Activated CD4-positive, alpha-beta T cell treated with anti-CD3 and anti-CD28 coated beads for 36 hours (primary cell): ENCODE results near the gene ST8SIA6. TPM values are rescaled to one million over a fixed set of nuclear protein-coding genes. Genes with fewer than 3 reads are reported as not detected.
"Not testable (repeated sequence)": the region's sequence is repeated elsewhere in the genome, so short reads cannot be mapped to it uniquely, and the experiment has no call there.

Source experiments
- ATAC-seq: fragments of 200-7000 bp; cut with Tn5 transposase; one replicate; pipeline ENCODE4 v1.10.0; 2021; ENCODE audit warnings: mild to moderate bottlenecking, moderate library complexity
- CTCF ChIA-PET: fragments of 350-600 bp; sonication (Branson Sonifier 250); formaldehyde crosslinking; loops from one replicate; lab custom pipeline; 2021; ENCODE audit warnings: antibody characterized with exemption; lab: Charles Lee
- POLR2A ChIA-PET: fragments of 350-600 bp; sonication (Branson Sonifier 250); formaldehyde crosslinking; loops from one replicate; lab custom pipeline; 2021; ENCODE audit warnings: antibody characterized with exemption, inconsistent platforms; lab: Charles Lee
- DNase-seq: peaks from one replicate; pipeline ENCODE4 v3.0.0-alpha.2; 2020
- H3K27ac Mint-ChIP-seq: one replicate; pipeline ENCODE4 v1.8.0; 2021; ENCODE audit warnings: mixed read lengths
- H3K27me3 Mint-ChIP-seq: one replicate; pipeline ENCODE4 v1.8.0; 2021; ENCODE audit warnings: mixed read lengths
- H3K36me3 Mint-ChIP-seq: one replicate; pipeline ENCODE4 v1.8.0; 2021; ENCODE audit warnings: low read depth, mixed read lengths
- H3K4me1 Mint-ChIP-seq: one replicate; pipeline ENCODE4 v1.8.0; 2021; ENCODE audit warnings: mixed read lengths
- H3K4me3 Mint-ChIP-seq: one replicate; pipeline ENCODE4 v1.8.0; 2021; ENCODE audit warnings: mild to moderate bottlenecking, moderate library complexity, mixed read lengths
- H3K9me3 Mint-ChIP-seq: one replicate; pipeline ENCODE4 v1.8.0; 2021; ENCODE audit warnings: low read depth, mixed read lengths
- intact Hi-C, 2 experiments: fragments of 100-400 bp; cut with DNase I in 1 of 2; cut with micrococcal nuclease in 1 of 2; formaldehyde crosslinking; loops; one replicate each; pipeline versions ENCODE4 v1.14.2 to v1.15.1; 2022 to 2024; cut with DNase I, micrococcal nuclease
- total RNA-seq, 2 experiments: library from RNA; stranded (reverse); gene quantifications; one replicate each; pipeline ENCODE4 v1.2.3, GENCODE V29; 2021

Gene ST8SIA6
- total RNA-seq, 2 experiments from 2014 or later, result not detected

DNA sequence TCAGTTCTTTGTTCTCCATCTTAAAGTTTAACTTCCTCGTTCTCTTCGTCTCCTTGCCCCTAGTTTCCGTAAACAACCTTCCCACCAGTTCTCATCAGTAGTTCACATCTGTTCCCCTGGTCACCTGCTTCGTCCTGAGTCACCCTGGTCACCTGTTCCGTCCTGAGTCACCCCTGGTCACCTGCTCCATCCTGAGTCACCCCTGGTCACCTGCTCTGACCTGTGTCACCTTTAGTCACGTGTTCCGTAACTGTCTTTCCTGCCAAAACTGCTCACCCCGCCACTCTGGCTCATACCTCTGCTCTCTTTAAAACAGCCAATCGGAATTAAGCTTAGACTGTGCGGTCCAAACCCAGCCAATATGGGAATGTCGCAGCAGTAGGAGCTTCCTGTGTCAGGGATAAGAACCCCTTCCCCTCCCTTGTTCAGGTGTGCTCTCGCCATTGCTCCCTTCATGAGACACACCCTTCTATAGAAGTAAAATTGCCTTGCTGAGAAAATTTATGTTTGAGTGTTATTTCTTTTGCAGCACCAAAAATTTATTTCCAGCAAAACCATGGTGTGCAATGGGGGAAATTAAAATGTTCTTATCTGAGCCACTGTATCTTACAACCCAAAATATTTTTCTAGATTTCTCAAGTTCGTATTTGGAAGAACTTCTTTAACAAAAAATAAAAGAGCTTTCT lies 114.1 kb downstream of the ST8SIA6 start:
- peaks cover 12% of the 10 kb centered on the region for H3K9me3 Mint-ChIP-seq
- H3K4me1 Mint-ChIP-seq, result no peaks in the 10 kb centered on the region
- no peak overlapping the region for H3K27ac Mint-ChIP-seq
- H3K36me3 Mint-ChIP-seq, result peaks cover 4% of the 10 kb centered on the region
- DNase-seq, result no peak
- peaks cover 2% of the 10 kb centered on the region for H3K27me3 Mint-ChIP-seq
- no peak overlapping the region for H3K4me3 Mint-ChIP-seq
- intact Hi-C loops, result no loop called here
- ChIA-PET CTCF (no interaction called here), POLR2A (interaction anchor here (0.7 kb wide), 1 partner anchor 43 kb away, joined by 4 read pairs; no protein-coding TSS in a partner anchor)
- ATAC-seq, result no peak

DNA sequence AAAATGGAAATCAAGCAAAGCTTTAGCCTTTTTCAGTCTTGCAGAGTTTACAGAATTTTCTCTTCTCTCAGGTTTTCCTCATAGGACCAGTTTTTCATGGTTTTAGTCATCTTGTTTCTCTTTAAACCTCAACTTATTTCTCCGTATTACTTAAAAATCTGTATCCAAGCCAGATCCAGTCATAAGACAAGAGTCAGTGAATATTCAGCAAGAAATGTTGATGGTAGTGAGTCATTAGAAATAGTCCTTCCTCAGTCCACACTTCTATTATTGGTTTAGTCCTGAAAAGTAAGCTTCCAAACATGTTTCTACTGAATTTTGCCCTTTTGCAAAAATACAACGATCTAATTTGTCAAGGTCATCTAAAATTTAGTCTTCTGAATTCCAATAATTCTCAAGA lies 119.3 kb downstream of the ST8SIA6 start:
- H3K4me1 Mint-ChIP-seq, result no peaks in the 10 kb centered on the region
- H3K27me3 Mint-ChIP-seq, result peaks cover 1% of the 10 kb centered on the region
- H3K9me3 Mint-ChIP-seq, result peaks cover 4% of the 10 kb centered on the region
- DNase-seq, result no peak
- H3K4me3 Mint-ChIP-seq, result no peak overlapping the region
- ChIA-PET CTCF (no interaction called here), POLR2A (no interaction called here)
- no peak for ATAC-seq
- intact Hi-C loops, result no loop called here
- H3K27ac Mint-ChIP-seq, result no peak overlapping the region
- H3K36me3 Mint-ChIP-seq, result peaks cover 2% of the 10 kb centered on the region

DNA sequence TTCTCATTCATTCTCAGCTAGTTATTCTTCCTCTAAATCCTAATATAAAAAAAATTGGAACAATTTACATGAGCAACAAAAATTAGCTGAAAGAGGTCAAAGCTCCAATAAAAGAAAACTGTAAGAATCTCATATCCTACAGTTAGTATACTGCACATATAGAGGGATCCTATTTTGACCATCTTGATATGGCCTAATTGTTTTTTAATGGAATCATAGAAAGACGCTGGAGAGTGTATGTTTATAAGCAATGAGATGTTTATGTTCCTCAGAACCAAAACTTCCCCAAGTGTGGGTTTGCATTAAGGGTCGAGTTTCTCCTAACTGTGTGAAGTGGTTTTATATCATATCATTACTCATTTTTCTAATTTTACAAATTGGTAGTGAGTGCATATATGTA lies 123.9 kb downstream of the ST8SIA6 start:
- POLR2A ChIA-PET, result no interaction called here
- no peak overlapping the region for H3K27ac Mint-ChIP-seq
- no peak for DNase-seq
- no peak overlapping the region for H3K4me3 Mint-ChIP-seq
- CTCF ChIA-PET, result interaction anchor here (0.6 kb wide), 1 partner anchor 1706 kb away, joined by 4 read pairs; no protein-coding TSS in a partner anchor
- H3K4me1 Mint-ChIP-seq, result no peaks in the 10 kb centered on the region
- H3K27me3 Mint-ChIP-seq, result no peaks in the 10 kb centered on the region
- H3K36me3 Mint-ChIP-seq, result no peaks in the 10 kb centered on the region
- H3K9me3 Mint-ChIP-seq, result no peaks in the 10 kb centered on the region
- intact Hi-C loops, result no loop called here
- no peak for ATAC-seq

DNA sequence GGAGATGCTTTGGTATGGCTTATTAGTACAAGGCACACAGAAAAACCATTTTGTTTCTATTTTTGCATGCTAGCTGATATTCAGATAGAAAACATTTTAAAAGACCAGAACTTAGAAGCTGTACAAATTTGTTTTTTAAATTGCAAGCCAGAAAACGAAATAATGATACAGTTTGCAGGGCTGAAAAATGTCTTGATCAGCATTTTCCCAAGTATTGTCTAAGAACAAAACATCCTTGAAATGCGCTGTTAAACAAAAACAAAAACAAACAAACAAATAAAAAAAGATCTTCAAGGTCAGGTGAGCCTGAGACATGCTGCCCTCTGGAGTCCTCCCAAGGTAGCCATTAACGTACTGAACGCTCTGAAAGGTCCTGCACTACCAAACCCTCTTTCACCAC lies 128.0 kb downstream of the ST8SIA6 start:
- Mint-ChIP-seq H3K4me1 (no peaks in the 10 kb centered on the region), H3K36me3 (no peaks in the 10 kb centered on the region), H3K27me3 (no peaks in the 10 kb centered on the region), H3K9me3 (no peaks in the 10 kb centered on the region), H3K4me3 (no peak overlapping the region), H3K27ac (no peak overlapping the region)
- intact Hi-C loops, result no loop called here
- DNase-seq (no peak), ATAC-seq (no peak)
- ChIA-PET CTCF (no interaction called here), POLR2A (no interaction called here)

DNA sequence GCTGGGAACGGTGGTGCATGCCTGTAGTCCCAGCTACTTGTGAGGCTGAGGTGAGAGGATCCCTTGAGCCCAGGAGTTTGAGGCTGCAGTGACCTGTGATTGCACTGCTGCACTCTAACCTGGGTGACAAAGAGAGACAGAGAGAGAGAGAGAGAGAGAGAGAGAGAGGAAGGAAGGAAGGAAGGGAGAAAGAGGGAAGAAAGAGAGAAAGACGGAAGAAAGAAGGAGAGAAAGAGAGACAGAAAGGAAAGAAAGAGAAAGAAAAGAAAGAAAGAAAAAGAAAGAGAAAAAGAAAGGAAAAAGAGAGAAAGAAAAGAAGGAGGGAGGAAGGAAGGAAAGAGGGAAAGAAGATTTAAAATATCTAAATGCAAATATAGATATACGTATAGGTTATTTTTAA lies 132.4 kb downstream of the ST8SIA6 start:
- POLR2A ChIA-PET, H3K36me3 Mint-ChIP-seq, H3K4me3 Mint-ChIP-seq, DNase-seq, H3K27ac Mint-ChIP-seq, ATAC-seq, H3K4me1 Mint-ChIP-seq, CTCF ChIA-PET, intact Hi-C loops, H3K9me3 Mint-ChIP-seq, H3K27me3 Mint-ChIP-seq: not testable (repeated sequence)

DNA sequence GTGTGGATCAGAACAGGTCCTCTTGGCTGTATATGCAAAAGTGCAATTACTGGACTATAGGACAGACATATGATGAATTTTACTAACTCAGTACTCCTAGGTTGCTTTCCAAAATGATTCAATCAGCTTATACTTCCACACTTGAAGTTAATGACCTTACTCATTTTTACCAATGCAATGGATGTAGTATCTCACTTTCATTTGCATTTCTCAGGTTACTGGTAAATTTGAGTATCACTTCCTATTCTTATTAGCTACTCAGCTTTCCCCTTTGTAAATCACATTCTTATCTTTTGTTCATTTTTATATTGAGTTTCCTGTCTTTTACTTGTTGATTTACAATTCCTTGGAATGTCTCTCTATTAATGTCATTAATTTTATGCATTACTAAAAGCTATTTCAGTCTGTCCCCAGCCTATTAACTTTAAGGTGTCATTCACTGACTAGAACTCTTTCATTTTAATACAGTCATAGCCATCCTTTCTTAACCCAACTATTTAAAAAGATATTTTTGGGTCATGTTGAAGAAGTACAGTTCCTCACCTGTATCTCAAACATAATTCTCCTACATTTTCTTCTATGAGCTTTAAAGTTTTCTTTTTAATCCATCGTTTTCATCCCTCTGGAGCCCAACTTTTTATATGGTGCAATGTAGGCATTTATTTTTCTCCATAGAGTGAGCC lies 137.8 kb downstream of the ST8SIA6 start:
- DNase-seq (no peak), ATAC-seq (no peak)
- H3K36me3 Mint-ChIP-seq, result no peaks in the 10 kb centered on the region
- no peak overlapping the region for H3K4me3 Mint-ChIP-seq
- no peaks in the 10 kb centered on the region for H3K27me3 Mint-ChIP-seq
- POLR2A ChIA-PET, result no interaction called here
- CTCF ChIA-PET, result interaction anchor here (1.3 kb wide), 1 partner anchor 10 kb away, joined by 4 read pairs; no protein-coding TSS in a partner anchor
- H3K27ac Mint-ChIP-seq, result no peak overlapping the region
- H3K4me1 Mint-ChIP-seq, result no peaks in the 10 kb centered on the region
- no peaks in the 10 kb centered on the region for H3K9me3 Mint-ChIP-seq
- intact Hi-C loops, result no loop called here

DNA sequence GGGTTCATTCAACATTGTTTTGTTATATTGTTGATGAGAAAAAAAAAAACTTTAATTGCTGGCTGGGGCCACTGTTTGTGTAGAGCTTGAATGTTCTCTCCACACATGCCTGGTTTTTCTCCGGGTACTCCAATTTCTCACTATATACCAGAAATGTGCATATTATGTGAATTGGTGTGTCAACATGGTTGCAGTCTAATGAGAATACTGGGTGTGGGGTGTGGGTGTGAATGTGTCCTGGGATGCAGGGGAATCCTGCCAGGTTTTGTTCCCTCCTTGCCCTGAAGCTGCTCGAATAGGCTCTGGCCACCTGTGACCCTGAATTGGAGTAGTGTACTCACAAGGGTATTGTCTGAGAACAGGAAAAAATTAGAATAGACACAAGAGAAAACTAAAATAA lies 145.0 kb downstream of the ST8SIA6 start:
- no peak overlapping the region for H3K27ac Mint-ChIP-seq
- H3K4me1 Mint-ChIP-seq, result peaks cover 4% of the 10 kb centered on the region
- intact Hi-C loops, result no loop called here
- H3K27me3 Mint-ChIP-seq, result peaks cover 14% of the 10 kb centered on the region
- H3K9me3 Mint-ChIP-seq, result no peaks in the 10 kb centered on the region
- no peak overlapping the region for H3K4me3 Mint-ChIP-seq
- no peaks in the 10 kb centered on the region for H3K36me3 Mint-ChIP-seq
- DNase-seq (no peak), ATAC-seq (no peak)
- CTCF ChIA-PET, result no interaction called here
- POLR2A ChIA-PET, result no interaction called here

DNA sequence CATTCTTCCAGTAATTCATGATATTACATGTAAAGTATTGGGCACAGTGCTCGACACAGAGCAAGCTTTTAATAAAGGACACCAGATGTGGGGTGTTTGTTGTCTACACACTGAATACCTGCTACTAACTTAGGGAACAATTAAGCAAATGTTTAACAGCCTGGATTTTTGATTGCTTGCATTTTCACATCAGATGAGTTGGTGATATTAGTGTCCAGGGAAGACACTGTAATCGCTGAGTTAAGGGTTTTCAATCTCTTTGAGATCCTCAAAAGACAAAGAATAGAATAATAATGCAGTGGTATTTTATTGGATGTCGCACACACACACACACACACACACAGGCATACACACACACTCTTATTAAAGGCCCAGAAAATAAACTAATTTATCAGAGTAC lies 147.3 kb downstream of the ST8SIA6 start:
- no peak overlapping the region for H3K27ac Mint-ChIP-seq
- POLR2A ChIA-PET, result no interaction called here

DNA sequence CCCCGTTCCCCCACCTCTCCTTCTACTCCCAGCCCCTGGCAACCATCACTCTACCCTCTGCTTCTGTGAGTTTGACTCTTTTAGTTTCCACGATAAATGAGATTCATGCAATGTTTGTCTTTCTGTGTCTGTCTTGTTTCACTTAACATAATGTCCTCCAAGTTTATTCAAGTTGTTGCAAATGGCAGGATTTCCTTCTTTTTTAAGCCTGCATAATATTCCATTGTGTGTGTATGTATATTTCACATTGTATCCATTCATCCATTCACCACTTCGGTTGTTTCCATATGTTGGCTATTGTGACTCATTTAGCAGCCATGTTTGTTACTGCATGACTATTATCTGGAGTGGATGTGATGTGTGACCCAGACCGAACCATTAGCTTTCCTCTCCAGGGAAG lies 162.0 kb downstream of the ST8SIA6 start:
- POLR2A ChIA-PET, result no interaction called here
- CTCF ChIA-PET, result no interaction called here
- Mint-ChIP-seq H3K4me3 (no peak overlapping the region), H3K36me3 (no peaks in the 10 kb centered on the region), H3K4me1 (peaks cover 12% of the 10 kb centered on the region), H3K27ac (no peak overlapping the region), H3K27me3 (peaks cover 21% of the 10 kb centered on the region), H3K9me3 (no peaks in the 10 kb centered on the region)
- ATAC-seq (no peak), DNase-seq (no peak)
- intact Hi-C loops, result loop anchor here in 1 of 2 experiments (5.0 to 10.0 kb wide), 2 partner anchors 85 to 452 kb away; no protein-coding TSS in a partner anchor

More for the DNA sequence above, 147.3 kb downstream of the ST8SIA6 start:
- H3K4me1 Mint-ChIP-seq, result peaks cover 4% of the 10 kb centered on the region
- DNase-seq (no peak), ATAC-seq (no peak)
- no peak overlapping the region for H3K4me3 Mint-ChIP-seq
- intact Hi-C loops, result no loop called here
- H3K27me3 Mint-ChIP-seq, result peaks cover 14% of the 10 kb centered on the region
- H3K36me3 Mint-ChIP-seq, result no peaks in the 10 kb centered on the region
- no peaks in the 10 kb centered on the region for H3K9me3 Mint-ChIP-seq
- CTCF ChIA-PET, result interaction anchor here (1.2 kb wide), 1 partner anchor 10 kb away, joined by 4 read pairs; no protein-coding TSS in a partner anchor

DNA sequence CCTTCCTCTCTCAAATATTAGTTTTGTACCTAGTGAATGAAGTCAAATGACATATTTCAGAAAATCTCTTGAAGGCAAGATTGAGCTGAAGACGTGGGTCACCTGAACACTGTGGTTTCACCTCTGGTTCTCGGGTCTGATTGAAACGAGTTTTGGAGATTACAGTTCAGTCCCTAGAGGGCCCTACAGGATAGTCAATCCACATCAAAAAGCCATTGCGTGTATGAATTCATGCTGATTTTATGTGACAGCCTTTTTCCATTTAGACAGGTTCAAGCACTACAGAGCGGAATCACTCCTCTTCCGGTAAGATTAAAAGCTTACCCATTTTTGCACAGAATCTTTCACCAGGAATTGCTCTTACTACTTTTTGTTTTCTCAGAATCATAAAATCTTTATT lies 164.2 kb downstream of the ST8SIA6 start:
- Mint-ChIP-seq H3K9me3 (no peaks in the 10 kb centered on the region), H3K27ac (no peak overlapping the region), H3K27me3 (peaks cover 23% of the 10 kb centered on the region), H3K4me3 (no peak overlapping the region), H3K4me1 (peaks cover 12% of the 10 kb centered on the region), H3K36me3 (no peaks in the 10 kb centered on the region)
- intact Hi-C loops, result loop anchor here (1.0 to 10.0 kb wide), 3 partner anchors 87 to 455 kb away; no protein-coding TSS in a partner anchor
- ChIA-PET POLR2A (interaction anchor here (0.8 kb wide), 1 partner anchor 17 kb away, joined by 3 read pairs; no protein-coding TSS in a partner anchor), CTCF (interaction anchor here (0.7 to 2.6 kb wide), 12 partner anchors 12 to 455 kb away, joined by 3 to 16 read pairs (median 4); partner anchors contain the start of gene STAM)
- peak; percentile 96 for ATAC-seq
- DNase-seq, result peak; percentile 25

DNA sequence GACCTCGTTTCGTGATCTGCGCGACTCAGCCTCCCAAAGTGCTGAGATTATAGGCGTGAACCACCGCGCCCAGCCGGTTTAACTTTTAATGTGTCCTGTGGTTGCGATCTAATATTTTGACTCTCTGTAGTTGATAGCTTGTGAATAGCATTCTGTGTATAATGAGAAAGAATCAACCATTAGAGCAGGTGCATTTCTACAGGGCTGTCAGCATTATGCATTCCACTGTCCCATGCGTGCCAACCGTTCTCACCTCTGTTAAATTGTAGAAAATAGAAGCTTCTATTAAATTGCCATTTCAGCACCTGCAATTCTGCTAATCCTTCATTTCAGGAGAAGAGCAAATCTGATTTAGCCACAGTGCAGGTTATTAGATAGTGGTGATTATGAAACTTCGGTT lies 164.6 kb downstream of the ST8SIA6 start:
- POLR2A ChIA-PET, result no interaction called here
- ATAC-seq (no peak), DNase-seq (no peak)
- H3K36me3 Mint-ChIP-seq, result no peaks in the 10 kb centered on the region
- H3K9me3 Mint-ChIP-seq, result no peaks in the 10 kb centered on the region
- no peak overlapping the region for H3K4me3 Mint-ChIP-seq
- CTCF ChIA-PET, result interaction anchor here (0.7 to 2.6 kb wide), 9 partner anchors 13 to 455 kb away, joined by 3 to 16 read pairs (median 5); partner anchors contain the start of gene STAM
- intact Hi-C loops, result loop anchor here (1.0 to 10.0 kb wide), 3 partner anchors 88 to 455 kb away; no protein-coding TSS in a partner anchor
- H3K27ac Mint-ChIP-seq, result no peak overlapping the region
- H3K27me3 Mint-ChIP-seq, result peaks cover 23% of the 10 kb centered on the region
- H3K4me1 Mint-ChIP-seq, result peaks cover 12% of the 10 kb centered on the region
